ENCODE data around the gene TMEM252.

TMEM252 gene

DNA sequence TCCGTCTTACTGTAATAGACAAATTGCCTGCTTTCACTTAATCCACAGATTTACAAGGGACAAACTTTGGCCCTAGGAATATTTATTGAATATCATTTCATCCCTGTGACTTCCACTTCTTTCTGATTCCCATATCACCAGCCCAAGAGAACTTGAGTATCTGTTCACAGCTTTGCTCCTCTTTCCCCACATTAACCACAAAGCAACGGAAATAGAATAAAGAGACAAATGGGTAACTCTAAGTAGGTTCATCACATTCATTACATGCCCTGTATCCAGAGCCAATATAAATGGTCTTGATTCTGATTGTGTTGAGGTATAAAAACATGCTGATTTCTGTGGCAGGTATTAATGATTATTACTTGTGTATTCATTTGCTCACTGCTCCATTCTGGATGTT is 41.9 kb downstream of the TMEM252 start:
- DNase-seq (ENCODE audit: low read depth in 2 of 2), result no peak

DNA sequence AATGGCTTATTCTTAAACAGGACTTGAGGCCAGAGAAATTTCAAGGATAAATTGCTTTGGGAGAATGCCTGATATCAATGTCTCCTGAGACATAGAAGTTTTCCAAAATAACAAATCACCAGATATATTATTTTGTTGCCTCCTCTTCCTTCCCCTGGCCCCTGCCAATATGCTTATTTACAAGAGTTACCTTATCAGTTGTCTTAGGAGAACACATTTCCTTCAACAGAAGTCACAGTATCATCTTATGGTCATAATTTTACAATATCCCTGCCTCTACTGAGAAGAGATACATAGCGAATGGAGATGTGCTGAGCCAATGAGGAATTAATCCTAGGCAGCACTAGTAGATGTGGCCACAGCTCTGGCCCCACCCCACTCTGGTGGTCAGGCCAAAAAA is 43.1 kb downstream of the TMEM252 start:
- no peak for DNase-seq (ENCODE audit: low read depth in 2 of 2)

DNA sequence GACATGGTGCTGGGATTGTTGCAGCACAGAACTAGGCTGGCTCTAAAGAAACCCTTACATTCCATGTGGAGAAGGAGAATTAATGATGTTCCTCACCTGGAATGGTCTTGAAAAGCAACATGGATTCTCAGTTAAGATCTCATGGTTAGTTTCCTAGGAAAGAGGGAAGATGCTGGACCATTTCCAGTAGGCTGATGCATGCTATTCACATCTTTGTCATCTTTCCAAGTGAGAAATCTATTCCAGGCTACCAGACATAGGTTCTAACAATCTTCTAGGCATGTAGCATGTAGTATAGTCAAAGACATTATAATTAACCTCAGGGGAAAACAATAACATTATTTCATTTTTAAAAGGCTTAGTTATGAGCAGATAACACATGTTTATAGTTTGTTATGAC is 44.3 kb downstream of the TMEM252 start:
- DNase-seq (ENCODE audit: low read depth in 2 of 2), result no peak

DNA sequence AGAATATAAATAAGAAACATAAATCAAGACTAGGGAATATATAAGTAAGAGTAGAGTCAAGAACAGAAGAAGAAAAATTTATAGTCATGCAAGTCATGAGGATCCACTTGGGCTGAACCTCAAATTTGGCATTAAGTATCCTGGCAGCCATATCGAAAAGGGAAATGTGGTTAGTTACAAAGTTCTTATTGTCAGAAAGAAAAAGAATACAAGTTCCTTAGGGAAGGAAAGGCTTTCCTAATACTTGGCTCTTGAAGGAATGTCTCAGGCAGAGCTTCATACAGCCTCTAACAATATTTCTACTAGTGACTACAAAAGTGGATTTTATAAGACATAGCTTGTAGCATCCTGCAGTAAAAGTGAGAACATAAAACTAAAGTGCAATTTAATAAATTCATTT is 45.4 kb downstream of the TMEM252 start:
- DNase-seq (ENCODE audit: low read depth in 2 of 2), result no peak

DNA sequence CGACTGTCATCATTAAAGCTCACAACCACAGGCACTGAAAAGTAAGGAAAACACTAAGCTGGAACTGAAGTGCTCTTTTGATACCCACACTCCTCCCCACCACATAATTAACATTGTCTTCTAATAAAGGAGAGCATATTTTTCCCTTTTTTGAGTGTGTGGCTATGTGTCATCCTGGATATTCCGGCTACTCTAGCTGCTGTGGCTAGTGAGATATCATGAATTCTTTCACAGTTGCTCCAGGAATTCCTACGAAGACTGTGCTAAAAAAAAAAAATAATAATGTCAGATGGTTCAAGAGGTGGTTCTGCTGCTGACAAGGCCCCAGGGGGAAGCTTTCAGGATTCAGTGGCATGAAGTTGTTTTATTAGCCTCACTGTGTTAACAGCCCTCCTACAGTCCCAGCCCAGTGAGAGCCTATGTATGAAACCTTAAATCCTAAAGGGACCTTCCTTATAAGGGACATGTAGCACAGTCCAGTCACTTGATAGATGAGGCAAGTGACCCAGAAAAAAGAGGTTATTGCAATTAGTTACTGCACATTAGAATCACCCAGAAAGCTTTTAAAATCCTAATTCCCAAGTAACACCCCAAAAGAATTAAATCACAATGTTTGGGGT is 46.6 kb downstream of the TMEM252 start:
- no peak for DNase-seq (ENCODE audit: low read depth in 2 of 2)

DNA sequence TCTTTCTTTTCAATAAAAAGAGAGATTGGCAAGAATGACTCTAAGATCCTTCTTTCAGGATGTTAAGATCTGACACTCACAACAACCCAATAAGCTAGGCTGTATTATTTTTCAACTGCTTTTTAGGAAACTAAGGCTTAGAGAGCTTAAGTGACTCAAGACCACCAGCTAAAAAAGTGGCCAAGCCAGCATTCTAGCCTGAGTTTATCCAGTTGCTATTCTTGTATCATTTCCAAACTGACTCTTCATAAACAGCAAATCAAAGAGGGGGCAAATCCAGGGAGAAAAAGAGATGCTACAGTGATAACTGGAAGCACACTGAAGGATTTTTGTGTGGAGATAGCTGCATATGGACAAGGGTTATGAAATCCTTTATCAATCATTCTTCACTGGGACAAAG is 47.1 kb downstream of the TMEM252 start:
- no peak for DNase-seq (ENCODE audit: low read depth in 2 of 2)

DNA sequence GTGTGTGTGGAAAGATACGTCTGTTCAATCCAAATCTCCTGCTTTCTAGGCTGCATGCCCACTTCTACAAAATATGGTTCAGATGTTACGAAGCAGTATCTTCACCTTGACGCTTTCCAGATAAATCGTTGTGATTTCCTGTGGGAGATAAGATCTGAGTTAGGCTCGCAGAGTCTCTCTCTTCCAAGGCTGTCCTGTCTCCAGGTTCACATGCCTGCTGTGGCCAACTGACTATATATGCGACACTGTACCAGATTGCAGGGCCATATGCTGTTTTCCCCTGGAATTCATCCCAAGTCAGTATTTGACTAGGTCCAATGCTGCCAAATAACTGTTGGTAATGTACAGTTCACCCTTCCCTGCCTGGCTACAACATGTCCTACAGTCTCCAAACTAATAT is 47.9 kb downstream of the TMEM252 start:
- DNase-seq (ENCODE audit: low read depth in 2 of 2), result no peak

DNA sequence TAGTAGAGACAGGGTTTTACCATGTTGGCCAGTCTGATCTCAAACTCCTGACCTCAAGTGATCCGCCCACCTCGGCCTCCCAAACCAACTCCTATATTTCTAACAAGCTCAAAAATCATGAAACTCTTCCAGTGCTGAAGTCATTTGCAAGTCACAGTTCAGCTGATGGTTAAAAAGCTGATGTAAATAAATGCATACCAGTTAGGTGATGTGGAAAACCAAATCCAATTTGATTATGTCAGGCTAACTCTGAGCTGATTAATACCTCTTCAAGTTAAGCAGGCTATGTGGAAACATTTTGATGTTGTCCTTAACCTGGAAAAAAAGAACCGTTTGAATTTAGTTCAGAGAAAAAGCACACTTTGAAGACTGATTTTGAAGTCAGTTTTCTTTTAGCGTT is 51.0 kb downstream of the TMEM252 start:
- DNase-seq (ENCODE audit: low read depth in 2 of 2), result no peak

DNA sequence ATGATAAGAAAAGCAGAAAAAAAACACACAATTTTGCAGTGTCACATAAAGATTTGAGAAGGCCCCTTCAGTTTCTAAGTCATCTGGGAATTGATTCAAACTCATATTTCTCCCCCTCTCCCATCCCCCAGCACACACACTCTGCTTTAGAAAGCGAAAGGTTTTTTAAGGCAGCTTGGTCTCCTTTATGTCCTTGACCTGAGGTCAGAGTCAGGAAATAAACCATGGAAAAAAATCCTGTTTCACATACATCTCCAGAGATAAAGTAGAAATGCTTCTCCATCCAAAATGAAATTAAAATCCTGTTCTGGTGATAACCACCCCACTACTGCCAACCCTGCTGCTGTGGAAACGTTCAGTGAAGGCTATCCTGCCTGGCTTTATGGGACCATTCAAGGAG is 52.6 kb downstream of the TMEM252 start:
- no peak for DNase-seq (ENCODE audit: low read depth in 2 of 2)
